ENCODE measurements around the gene FADS3.
A peak's percentile ranks its signal among the peaks of the same experiment; 100 is the strongest.

FADS3 gene

GRCh38 chr11:61873588-61874376 lies 17.6 kb downstream of the FADS3 start:
- DNase-seq (ENCODE audit: extremely low read depth, low read depth) = no peak
- H3K4me3 ChIP-seq (replicated peaks; ENCODE audit: low read depth, low read length) = no peak overlapping the region
- TF ChIP-seq, protein P1, sequence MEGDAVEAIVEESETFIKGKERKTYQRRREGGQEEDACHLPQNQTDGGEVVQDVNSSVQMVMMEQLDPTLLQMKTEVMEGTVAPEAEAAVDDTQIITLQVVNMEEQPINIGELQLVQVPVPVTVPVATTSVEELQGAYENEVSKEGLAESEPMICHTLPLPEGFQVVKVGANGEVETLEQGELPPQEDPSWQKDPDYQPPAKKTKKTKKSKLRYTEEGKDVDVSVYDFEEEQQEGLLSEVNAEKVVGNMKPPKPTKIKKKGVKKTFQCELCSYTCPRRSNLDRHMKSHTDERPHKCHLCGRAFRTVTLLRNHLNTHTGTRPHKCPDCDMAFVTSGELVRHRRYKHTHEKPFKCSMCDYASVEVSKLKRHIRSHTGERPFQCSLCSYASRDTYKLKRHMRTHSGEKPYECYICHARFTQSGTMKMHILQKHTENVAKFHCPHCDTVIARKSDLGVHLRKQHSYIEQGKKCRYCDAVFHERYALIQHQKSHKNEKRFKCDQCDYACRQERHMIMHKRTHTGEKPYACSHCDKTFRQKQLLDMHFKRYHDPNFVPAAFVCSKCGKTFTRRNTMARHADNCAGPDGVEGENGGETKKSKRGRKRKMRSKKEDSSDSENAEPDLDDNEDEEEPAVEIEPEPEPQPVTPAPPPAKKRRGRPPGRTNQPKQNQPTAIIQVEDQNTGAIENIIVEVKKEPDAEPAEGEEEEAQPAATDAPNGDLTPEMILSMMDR (IDR thresholded peaks at IDR 0.05; ENCODE audit: low read depth, low read length, missing control alignments) = no peak

- no peak overlapping the region for H3K4me3 ChIP-seq (replicated peaks; ENCODE audit: low read depth, low read length)
- TF ChIP-seq, protein P1 (IDR thresholded peaks at IDR 0.05; ENCODE audit: low read depth, low read length, missing control alignments) = no peak
- DNase-seq (ENCODE audit: extremely low read depth, low read depth) = no peak
Measured at GRCh38 chr11:61872935-61873565, 18.3 kb downstream of the FADS3 start.

GRCh38 chr11:61871158-61871597 lies 20.2 kb downstream of the FADS3 start:
- peak; percentile 50 for DNase-seq (ENCODE audit: extremely low read depth, low read depth)
- peak overlapping the region; percentile 3; the same call in 1 of the 2 replicates for H3K4me3 ChIP-seq (replicated peaks; ENCODE audit: low read depth, low read length)
- TF ChIP-seq, protein P1 (IDR thresholded peaks at IDR 0.05; ENCODE audit: low read depth, low read length, missing control alignments) = peak; percentile 96

DNA sequence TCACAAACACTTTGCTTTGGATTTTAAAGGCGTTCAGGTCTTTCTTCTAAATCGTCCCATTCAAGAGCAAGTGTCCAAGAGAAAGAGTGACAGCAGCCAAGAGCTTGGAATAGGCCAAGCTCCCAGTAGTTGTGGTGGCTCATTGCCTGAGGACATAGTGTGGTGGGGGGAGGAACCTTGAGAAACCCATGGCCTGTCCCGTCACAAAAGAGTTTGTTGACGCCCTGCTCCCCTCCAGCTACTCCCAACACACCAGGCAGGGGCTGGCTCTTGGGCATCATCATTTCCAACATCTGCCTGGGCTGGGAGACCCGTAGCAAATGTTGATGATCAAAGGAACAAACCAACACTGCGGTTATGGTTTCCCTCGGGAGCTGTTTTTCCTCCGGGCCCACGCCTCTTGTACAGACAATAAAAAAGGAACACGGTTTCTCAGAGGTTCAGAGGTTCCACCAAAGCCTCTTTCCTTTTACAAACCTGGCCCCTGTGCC lies 20.8 kb downstream of the FADS3 start:
- no peak overlapping the region for H3K4me3 ChIP-seq (replicated peaks; ENCODE audit: low read depth, low read length)
- no peak for DNase-seq (ENCODE audit: extremely low read depth, low read depth)
- TF ChIP-seq, protein P1 (IDR thresholded peaks at IDR 0.05; ENCODE audit: low read depth, low read length, missing control alignments) = no peak

GRCh38 chr11:61869708-61870451 lies 21.5 kb downstream of the FADS3 start:
- no peak for DNase-seq (ENCODE audit: extremely low read depth, low read depth)
- TF ChIP-seq, protein P1 (IDR thresholded peaks at IDR 0.05; ENCODE audit: low read depth, low read length, missing control alignments) = no peak
- no peak overlapping the region for H3K4me3 ChIP-seq (replicated peaks; ENCODE audit: low read depth, low read length)

DNA sequence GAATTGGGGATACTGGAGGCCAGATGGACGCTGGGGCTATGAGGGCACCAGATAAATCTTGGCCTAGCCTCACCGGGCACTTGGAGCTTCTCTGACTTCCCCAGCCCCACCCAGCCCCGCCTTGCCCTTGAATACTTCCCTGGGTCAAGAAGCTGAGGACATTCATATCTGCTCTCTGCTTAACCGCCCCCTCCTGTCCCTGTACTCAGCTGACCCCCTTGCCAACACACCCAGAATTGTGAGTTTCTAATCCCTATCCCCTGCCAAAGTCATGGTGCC lies 22.0 kb downstream of the FADS3 start:
- no peak for DNase-seq (ENCODE audit: extremely low read depth, low read depth)
- TF ChIP-seq, protein P1 (IDR thresholded peaks at IDR 0.05; ENCODE audit: low read depth, low read length, missing control alignments) = no peak
- H3K4me3 ChIP-seq (replicated peaks; ENCODE audit: low read depth, low read length) = no peak overlapping the region

Data from HFF-Myc (cell line).